GM18909 (cell line): Measurements from ENCODE around the gene INPP4B.

Experiments used
- ATAC-seq: cut with Tn5 transposase; IDR thresholded peaks from one replicate; pipeline ENCODE4 v1.9.1; 2021; ENCODE audit warnings: mild to moderate bottlenecking; ENCODE audit not compliant: unreplicated experiment, poor library complexity

Gene INPP4B

DNA sequence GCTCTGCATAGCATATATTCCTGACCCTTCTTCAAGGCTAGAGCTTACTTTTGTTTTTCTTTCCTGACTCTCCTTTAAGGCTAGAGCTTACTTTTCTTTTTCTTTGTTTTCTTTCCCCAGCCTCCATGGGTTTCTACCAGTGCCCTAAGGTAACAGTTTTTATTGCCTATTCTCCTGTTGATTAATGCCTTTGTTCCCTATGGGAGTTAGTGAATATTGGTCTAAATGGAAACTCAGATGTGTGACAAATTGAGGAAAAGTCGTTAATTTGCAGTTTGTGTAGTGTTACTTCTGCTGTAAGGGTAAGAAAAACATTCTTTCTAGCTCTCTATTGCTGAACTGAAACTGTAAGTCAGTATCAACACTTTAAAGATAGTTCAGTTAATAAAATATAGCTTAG, 851.0 kb downstream of the INPP4B start:
- ATAC-seq: no peak

DNA sequence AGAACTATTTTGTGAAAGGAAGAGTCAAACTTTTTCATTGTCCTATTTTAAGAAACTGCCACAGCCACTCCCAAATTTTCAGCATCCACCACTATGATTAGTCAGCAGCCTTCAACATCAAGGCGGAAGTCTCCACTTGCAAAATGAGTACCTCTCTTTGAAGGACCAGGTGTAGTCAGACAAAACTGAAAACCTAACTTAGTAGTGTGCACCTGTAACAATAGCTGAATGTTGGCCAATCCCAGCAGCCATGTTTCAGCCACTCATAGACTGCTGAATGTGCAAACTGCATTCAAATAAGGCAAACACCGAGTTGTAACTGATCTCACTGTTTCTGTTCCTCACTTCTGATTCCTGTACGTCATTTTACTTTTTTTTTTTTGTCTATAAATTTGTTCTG, 868.7 kb downstream of the INPP4B start:
- ATAC-seq: no peak
